ENCODE data around the gene DYRK3. TPM values are rescaled to one million over a fixed set of nuclear protein-coding genes. Genes with fewer than 3 reads are reported as not detected.

Gene DYRK3
- total and polyA plus RNA-seq, 10 of the 15 experiments (the other 5 are each of a cell fraction or from before 2014, with no cell fraction given), result 1.6 to 12.9 (median 10.3) TPM

DNA sequence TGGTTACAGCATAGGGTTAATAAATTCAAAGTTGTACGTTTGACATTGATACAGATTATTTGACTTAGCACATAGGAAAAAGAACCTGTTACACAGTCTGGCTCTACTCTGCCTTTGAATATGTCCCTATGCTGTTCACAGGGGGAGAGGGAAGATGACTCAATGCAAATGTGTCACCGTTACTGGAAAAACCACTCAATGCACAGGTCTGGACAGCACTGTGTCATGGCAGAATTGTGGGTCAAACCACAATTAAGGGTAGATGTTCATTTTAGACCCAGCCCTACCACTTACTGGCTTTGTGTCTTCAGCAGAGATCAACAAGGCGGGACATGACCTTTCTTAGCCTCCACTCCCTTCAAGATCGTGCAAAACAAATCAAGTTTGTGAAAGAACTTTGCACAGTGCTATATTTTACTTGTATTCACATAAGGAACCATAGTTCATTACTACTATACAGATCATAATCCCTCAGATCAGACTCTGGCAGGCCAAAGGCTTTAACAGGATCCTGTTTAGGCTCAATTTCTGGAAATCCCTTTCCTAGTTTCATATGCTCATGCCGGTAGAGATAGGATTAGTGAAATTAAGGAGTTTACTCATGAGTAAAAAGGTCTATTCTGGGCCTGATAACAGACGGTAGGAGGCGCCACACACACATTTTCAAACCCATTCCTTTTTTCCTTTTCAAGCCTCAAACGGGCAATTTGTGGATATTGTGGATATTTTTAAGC is 45.1 kb upstream of the DYRK3 start:
- intact Hi-C loops (cut with micrococcal nuclease; ENCODE audit: unreplicated experiment), result loop anchor here (1.0 kb wide), 1 partner anchor 74 kb away; no protein-coding TSS in a partner anchor
- H3K4me2 ChIP-seq (ENCODE audit: control insufficient read depth, insufficient read depth), result peak overlapping the region; percentile 39; the same call in 1 of the 2 replicates
- DNase-seq (ENCODE audit: low read depth, low spot score), result no peak
- no peaks in the 10 kb centered on the region for H3K9me3 ChIP-seq (replicated peaks; ENCODE audit: control insufficient read depth, insufficient read depth, low read length)
- H3K27me3 ChIP-seq (replicated peaks in 1 of 2; ENCODE audit: control insufficient read depth in 2 of 2, insufficient read depth in 2 of 2, low read length in 1 of 2), result no peaks in the 10 kb centered on the region
- peak overlapping the region; percentile 34 for H3K27ac ChIP-seq (ENCODE audit: control insufficient read depth, insufficient read depth)
- POLR2A ChIA-PET, result no interaction called here
- peaks cover 27 to 40% of the 10 kb centered on the region in 2 experiments for H3K36me3 ChIP-seq (ENCODE audit: control insufficient read depth in 2 of 2, insufficient read depth in 2 of 2, low read length in 1 of 2)
- no peak overlapping the region for H3K9ac ChIP-seq (ENCODE audit: control insufficient read depth, insufficient read depth, low read length)
- RAD21 ChIA-PET (ENCODE audit: unreplicated experiment), result interaction anchor here (1.6 to 1.9 kb wide), 2 partner anchors 73 to 95 kb away, joined by 3 to 7 read pairs; no protein-coding TSS in a partner anchor
- no peaks in the 10 kb centered on the region for H3K79me2 ChIP-seq (ENCODE audit: control insufficient read depth, insufficient read depth, low read length)
- no peaks in the 10 kb centered on the region for H4K20me1 ChIP-seq (ENCODE audit: control insufficient read depth, insufficient read depth)
- H3K4me3 ChIP-seq, result no peak overlapping the region
- no TSS peak for BruUV-seq (replicated peaks)
- no peak overlapping the region for H2AFZ ChIP-seq (ENCODE audit: control insufficient read depth, low read depth, low read length)
- peak; percentile 87 for FAIRE-seq
- SMC1A ChIA-PET (ENCODE audit: uncharacterized antibody, unreplicated experiment), result interaction anchor here (1.2 to 15.4 kb wide), 3 partner anchors 30 to 77 kb away, joined by 3 to 476 read pairs (median 25); no protein-coding TSS in a partner anchor
- CTCF ChIA-PET, result interaction anchor here (1.3 to 15.7 kb wide), 8 partner anchors 8 to 111 kb away, joined by 3 to 440 read pairs (median 10); no protein-coding TSS in a partner anchor
- H3K4me1 ChIP-seq (ENCODE audit: control insufficient read depth, insufficient read depth, low read length), result peaks cover 6% of the 10 kb centered on the region; the same call in 1 of the 2 replicates
- peak; percentile 89 for ATAC-seq
- in situ Hi-C loops (cut with MboI), result no loop called here
- 20% methylated on average over 8 of the region's 8 CpGs for WGBS (ENCODE audit: insufficient coverage, insufficient replicate concordance, low lambda C conversion rate, missing lambda C conversion rate)
- no peak for TF ChIP-seq BACH1 (IDR thresholded peaks at IDR 0.05; ENCODE audit: borderline replicate concordance)
- TF ChIP-seq CBX5 (IDR thresholded peaks at IDR 0.05; ENCODE audit: low read depth), result no peak
- no peak for TF ChIP-seq POLR2AphosphoS2 (IDR thresholded peaks at IDR 0.05; ENCODE audit: low read depth, low read length)
- peak; percentile 51; the same call in 1 of the 3 replicates for TF ChIP-seq POU2F2 (IDR thresholded peaks at IDR 0.05; ENCODE audit: borderline replicate concordance, low read depth, low read length)
- TF ChIP-seq CHD1 (IDR thresholded peaks at IDR 0.05; ENCODE audit: low read depth, low read length), result no peak
- TF ChIP-seq SMC3 (IDR thresholded peaks at IDR 0.05; ENCODE audit: borderline replicate concordance, low read length), result peak; percentile 24; the same call in 1 of the 2 replicates
- TF ChIP-seq, protein P1, sequence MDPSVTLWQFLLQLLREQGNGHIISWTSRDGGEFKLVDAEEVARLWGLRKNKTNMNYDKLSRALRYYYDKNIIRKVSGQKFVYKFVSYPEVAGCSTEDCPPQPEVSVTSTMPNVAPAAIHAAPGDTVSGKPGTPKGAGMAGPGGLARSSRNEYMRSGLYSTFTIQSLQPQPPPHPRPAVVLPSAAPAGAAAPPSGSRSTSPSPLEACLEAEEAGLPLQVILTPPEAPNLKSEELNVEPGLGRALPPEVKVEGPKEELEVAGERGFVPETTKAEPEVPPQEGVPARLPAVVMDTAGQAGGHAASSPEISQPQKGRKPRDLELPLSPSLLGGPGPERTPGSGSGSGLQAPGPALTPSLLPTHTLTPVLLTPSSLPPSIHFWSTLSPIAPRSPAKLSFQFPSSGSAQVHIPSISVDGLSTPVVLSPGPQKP (IDR thresholded peaks at IDR 0.05; ENCODE audit: low read depth, low read length), result no peak
- TF ChIP-seq PAX5 (IDR thresholded peaks at IDR 0.05; ENCODE audit: borderline replicate concordance, low read depth, low read length), result no peak
- TF ChIP-seq CEBPB (IDR thresholded peaks at IDR 0.05; ENCODE audit: borderline replicate concordance in 1 of 2, low read depth in 2 of 2, low read length in 2 of 2), result no peak
- no peak for TF ChIP-seq PAX8 (IDR thresholded peaks at IDR 0.05)
- TF ChIP-seq, protein P2, sequence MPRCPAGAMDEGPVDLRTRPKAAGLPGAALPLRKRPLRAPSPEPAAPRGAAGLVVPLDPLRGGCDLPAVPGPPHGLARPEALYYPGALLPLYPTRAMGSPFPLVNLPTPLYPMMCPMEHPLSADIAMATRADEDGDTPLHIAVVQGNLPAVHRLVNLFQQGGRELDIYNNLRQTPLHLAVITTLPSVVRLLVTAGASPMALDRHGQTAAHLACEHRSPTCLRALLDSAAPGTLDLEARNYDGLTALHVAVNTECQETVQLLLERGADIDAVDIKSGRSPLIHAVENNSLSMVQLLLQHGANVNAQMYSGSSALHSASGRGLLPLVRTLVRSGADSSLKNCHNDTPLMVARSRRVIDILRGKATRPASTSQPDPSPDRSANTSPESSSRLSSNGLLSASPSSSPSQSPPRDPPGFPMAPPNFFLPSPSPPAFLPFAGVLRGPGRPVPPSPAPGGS (IDR thresholded peaks at IDR 0.05; ENCODE audit: borderline replicate concordance, insufficient read depth, low read depth, low read length, poor library complexity, severe bottlenecking), result peak; percentile 86
- no peak for TF ChIP-seq MEF2B (IDR thresholded peaks at IDR 0.05; ENCODE audit: partially characterized antibody, poor library complexity, severe bottlenecking)
- TF ChIP-seq, protein P3, sequence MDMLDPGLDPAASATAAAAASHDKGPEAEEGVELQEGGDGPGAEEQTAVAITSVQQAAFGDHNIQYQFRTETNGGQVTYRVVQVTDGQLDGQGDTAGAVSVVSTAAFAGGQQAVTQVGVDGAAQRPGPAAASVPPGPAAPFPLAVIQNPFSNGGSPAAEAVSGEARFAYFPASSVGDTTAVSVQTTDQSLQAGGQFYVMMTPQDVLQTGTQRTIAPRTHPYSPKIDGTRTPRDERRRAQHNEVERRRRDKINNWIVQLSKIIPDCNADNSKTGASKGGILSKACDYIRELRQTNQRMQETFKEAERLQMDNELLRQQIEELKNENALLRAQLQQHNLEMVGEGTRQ (IDR thresholded peaks at IDR 0.05; ENCODE audit: borderline replicate concordance, low read depth, low read length), result no peak
- no peak for TF ChIP-seq HDAC6 (IDR thresholded peaks at IDR 0.05; ENCODE audit: unreplicated experiment)
- TF ChIP-seq IRF5 (IDR thresholded peaks at IDR 0.05; ENCODE audit: borderline replicate concordance), result no peak
- TF ChIP-seq ASH2L (IDR thresholded peaks at IDR 0.05; ENCODE audit: borderline replicate concordance, low read depth), result no peak
- no peak for TF ChIP-seq TCF7 (IDR thresholded peaks at IDR 0.05; ENCODE audit: borderline replicate concordance)
- TF ChIP-seq NFXL1 (IDR thresholded peaks at IDR 0.05; ENCODE audit: borderline replicate concordance), result no peak
- no peak for TF ChIP-seq ZNF274 (IDR thresholded peaks at IDR 0.05; ENCODE audit: insufficient read depth, insufficient read length)
